Adipose tissue (tissue), 3 donors: ENCODE measurements around the gene CD19. TPM values are rescaled to one million over a fixed set of nuclear protein-coding genes. Genes with fewer than 3 reads are reported as not detected.
"Not testable (repeated sequence)": the region's sequence is repeated elsewhere in the genome, so short reads cannot be mapped to it uniquely, and the experiment has no call there.

Source experiments
- H3K27ac ChIP-seq: one replicate; pipeline ENCODE4 v1.5.1; 2013; ENCODE audit warnings: low read depth, low read length
- WGBS, 3 donors: extraction: QIAGEN DNeasy Blood & Tissue Kit; methylation state at CpG; one replicate each; pipeline ENCODE4 v1.1.7; 2013; 5-methylcytosine and 5-hydroxymethylcytosine counted together
- polyA plus RNA-seq, 3 donors: library from polyadenylated mRNA; stranded (reverse); fragments of 200-250 nt; gene quantifications; one replicate each; pipeline ENCODE4 v1.2.3, GENCODE V29; 2013
- donor health status: healthy with polysubstance abuse.
- donor health status: Bipolar disorder and iron deficiency.
- donor health status: healthy.

The CD19 gene
- under 1 TPM in 2 of 3 donors, not detected in 1; 0.52 to 0.79 TPM for polyA plus RNA-seq

GRCh38 chr16:28931801-28932225 is at the start of gene CD19:
TSS of gene CD19 (plus strand) at chr16:28931971. CDS start at chr16:28932001, 30 bp downstream.
- 90 to 94% (median 93%) methylated on average over 10 of the region's 10 CpGs for WGBS, 3 donors
- H3K27ac ChIP-seq = no peak within 1 kb of the TSS

GRCh38 chr16:28882551-28883160 is 49.1 kb upstream of the CD19 start:
- H3K27ac ChIP-seq = no peak overlapping the region
- WGBS, 3 donors = 49 to 55% (median 49%) methylated on average over 21 to 24 of the region's 24 CpGs

- 59 to 64% (median 63%) methylated on average over 24 to 25 of the region's 25 CpGs for WGBS, 3 donors
- no peak overlapping the region for H3K27ac ChIP-seq
Measured at GRCh38 chr16:28883221-28883996, 48.4 kb upstream of the CD19 start.

- 88 to 94% (median 92%) methylated on average over 6 of the region's 6 CpGs for WGBS, 3 donors
Measured at GRCh38 chr16:28884045-28884444, 47.7 kb upstream of the CD19 start.

GRCh38 chr16:28886945-28887344 is 44.8 kb upstream of the CD19 start:
- no peak overlapping the region for H3K27ac ChIP-seq
- 73 to 79% (median 74%) methylated on average over 10 of the region's 10 CpGs for whole genome bisulfite sequencing, 3 donors

More at GRCh38 chr16:28884045-28884444, 47.7 kb upstream of the CD19 start:
- H3K27ac ChIP-seq = no peak overlapping the region

DNA sequence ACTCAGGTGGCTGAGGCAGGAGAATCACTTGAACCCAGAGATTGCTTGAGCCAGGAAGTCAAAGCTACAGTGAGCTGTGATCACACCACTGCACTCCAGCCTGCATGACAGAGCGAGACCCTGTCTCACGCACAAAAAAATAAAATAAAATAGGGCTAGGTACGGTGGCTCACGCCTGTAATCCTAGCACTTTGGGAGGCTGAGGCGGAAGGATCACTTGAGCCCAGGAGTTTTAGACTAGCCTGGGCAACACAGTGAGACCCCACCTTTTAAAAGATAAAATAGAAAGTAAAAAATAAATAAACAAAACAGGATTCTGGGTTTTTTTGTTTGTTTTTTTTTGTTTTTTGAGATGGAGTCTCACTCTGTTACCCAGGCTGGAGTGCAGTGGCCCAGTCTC is 41.4 kb upstream of the CD19 start:
- not testable (repeated sequence) for H3K27ac ChIP-seq
- WGBS, 3 donors = 92 to 96% (median 94%) methylated on average over 5 of the region's 5 CpGs

- 67 to 69% (median 68%) methylated on average over 14 of the region's 14 CpGs for WGBS, 3 donors
- H3K27ac ChIP-seq = no peak overlapping the region
Measured at GRCh38 chr16:28891964-28892890, 39.5 kb upstream of the CD19 start.

- no peak overlapping the region for H3K27ac ChIP-seq
- 87 to 90% (median 88%) methylated on average over 4 of the region's 4 CpGs for WGBS, 3 donors
Measured at GRCh38 chr16:28893291-28893690, 38.5 kb upstream of the CD19 start.

GRCh38 chr16:28895609-28896008 is 36.2 kb upstream of the CD19 start:
- whole genome bisulfite sequencing, 3 donors = 86 to 92% (median 92%) methylated on average over 4 of the region's 4 CpGs
- H3K27ac ChIP-seq = no peak overlapping the region

GRCh38 chr16:28897826-28898225 is 33.9 kb upstream of the CD19 start:
- no peak overlapping the region for H3K27ac ChIP-seq
- WGBS, 3 donors = 67 to 87% (median 86%) methylated on average over 4 of the region's 4 CpGs

GRCh38 chr16:28898266-28898665 is 33.5 kb upstream of the CD19 start:
- 82 to 88% (median 85%) methylated on average over 15 of the region's 15 CpGs for WGBS, 3 donors
- no peak overlapping the region for H3K27ac ChIP-seq

DNA sequence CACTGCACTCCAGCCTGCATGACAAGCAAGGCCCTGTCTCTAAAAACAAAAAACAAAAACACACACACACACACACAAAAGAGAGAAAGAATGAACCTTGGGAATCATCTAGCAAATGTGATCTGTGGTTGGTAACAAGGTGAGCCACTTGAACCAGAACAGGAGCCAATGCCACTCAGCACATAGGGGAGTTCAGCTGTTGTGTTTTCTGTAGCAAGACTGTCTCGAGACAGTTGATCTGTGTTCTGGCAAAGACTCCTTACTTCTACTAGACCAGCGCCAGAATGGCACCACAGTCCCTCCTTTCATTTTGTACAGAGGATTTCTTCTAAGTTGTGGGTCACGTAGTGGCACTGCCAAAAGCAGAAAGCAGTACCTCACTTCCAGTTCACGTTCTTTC is 32.8 kb upstream of the CD19 start:
- 76 to 91% (median 89%) methylated on average over 4 of the region's 4 CpGs for WGBS, 3 donors
- H3K27ac ChIP-seq = no peak overlapping the region

GRCh38 chr16:28899882-28900590 is 31.7 kb upstream of the CD19 start:
- no peak overlapping the region for H3K27ac ChIP-seq
- 87 to 89% (median 88%) methylated on average over 11 of the region's 11 CpGs for WGBS, 3 donors

GRCh38 chr16:28900601-28901000 is 31.2 kb upstream of the CD19 start:
- 90 to 93% (median 91%) methylated on average over 25 of the region's 25 CpGs for WGBS, 3 donors
- H3K27ac ChIP-seq = no peak overlapping the region

- H3K27ac ChIP-seq = no peak overlapping the region
- 80 to 94% (median 83%) methylated on average over 14 to 15 of the region's 15 CpGs for WGBS, 3 donors
Measured at GRCh38 chr16:28901862-28902261, 29.9 kb upstream of the CD19 start.

- 30 to 57% (median 44%) methylated on average over 11 of the region's 11 CpGs for WGBS, 3 donors
- H3K27ac ChIP-seq = no peak overlapping the region
Measured at GRCh38 chr16:28902909-28903308, 28.9 kb upstream of the CD19 start.

DNA sequence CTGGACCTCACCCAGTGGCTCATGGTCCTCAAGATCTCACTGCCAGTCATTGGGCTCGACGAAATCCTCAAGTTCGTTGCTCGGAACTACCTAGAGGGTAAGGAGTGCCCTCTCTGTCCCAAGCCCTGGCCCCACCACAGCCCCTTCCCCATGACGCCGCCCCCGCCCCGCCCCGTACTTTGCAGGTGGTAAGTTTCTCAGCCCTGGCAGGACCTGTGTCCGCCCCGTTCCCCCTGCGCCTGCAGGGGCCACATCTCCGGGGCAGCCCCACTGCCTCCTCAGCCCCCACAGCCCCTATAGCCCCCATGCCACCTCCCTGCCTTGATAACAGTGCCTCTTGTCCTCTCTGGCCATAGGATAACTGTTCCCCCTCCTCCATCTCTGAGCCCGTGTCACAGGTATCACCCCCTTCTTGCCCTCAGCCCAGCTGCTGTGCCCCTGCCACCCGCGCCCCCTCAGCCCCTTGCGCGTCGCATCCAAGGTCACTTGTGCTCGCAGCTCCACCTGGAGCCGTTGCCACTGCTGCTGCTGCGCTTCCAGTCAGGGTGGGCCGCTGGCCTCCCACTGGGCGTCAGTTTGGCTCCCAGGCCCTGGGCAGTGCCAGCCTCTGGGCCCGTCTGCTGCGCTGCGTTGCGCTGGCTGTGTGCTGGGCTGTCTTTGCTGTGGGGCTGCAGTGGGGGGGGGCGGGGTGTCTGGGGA is 28.3 kb upstream of the CD19 start:
- no peak overlapping the region for H3K27ac ChIP-seq
- WGBS, 3 donors = 53 to 88% (median 82%) methylated on average over 27 to 29 of the region's 29 CpGs

DNA sequence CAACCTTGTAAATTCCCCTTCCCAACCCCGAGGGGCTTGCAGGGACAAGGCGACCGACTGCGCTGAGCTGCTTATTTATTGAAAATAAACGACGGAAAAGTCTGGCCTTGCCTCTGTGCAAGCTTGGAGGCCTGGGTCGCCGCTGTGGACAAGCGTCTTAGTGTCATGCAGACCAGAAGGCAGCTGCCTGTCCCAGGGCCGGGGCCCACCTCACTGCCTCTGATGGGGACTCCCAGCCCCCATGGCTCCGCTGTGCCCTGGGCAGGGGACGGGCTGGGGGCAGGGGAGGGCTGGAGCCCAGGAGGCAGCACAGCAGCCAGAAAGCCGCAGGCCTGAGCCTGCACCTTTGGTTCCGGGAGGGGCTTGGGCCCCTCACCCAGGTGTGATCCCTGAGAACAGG is 27.4 kb upstream of the CD19 start:
- WGBS, 3 donors = 86 to 90% (median 88%) methylated on average over 14 of the region's 14 CpGs
- H3K27ac ChIP-seq = no peak overlapping the region
